ENCODE results near the gene PDXK. TPM values are rescaled to one million over a fixed set of nuclear protein-coding genes. Genes with fewer than 3 reads are reported as not detected.
A peak's percentile ranks its signal among the peaks of the same experiment; 100 is the strongest.

The PDXK gene
- total RNA-seq, 1 donor from 2014 or later = 54.0 TPM

- DNase-seq (ENCODE audit: low spot score) = peak; percentile 96
- peak within 1 kb of the TSS; percentile 100 for H3K4me2 ChIP-seq
- peaks cover 4% of the 10 kb centered on the region for H3K9me3 Mint-ChIP-seq
- H3K36me3 ChIP-seq = no peaks in the 10 kb centered on the region
- H3K36me3 Mint-ChIP-seq = peaks cover 13% of the 10 kb centered on the region
- peaks cover 9% of the 10 kb centered on the region for H3K4me1 ChIP-seq
- H3K27me3 ChIP-seq = no peaks in the 10 kb centered on the region
- TF ChIP-seq EZH2phosphoT487 (IDR thresholded peaks at IDR 0.05) (no peak), CTCF (IDR thresholded peaks at IDR 0.05) (peak; percentile 85)
- H2AFZ ChIP-seq (replicated peaks) = peak within 1 kb of the TSS; percentile 84
- H3K4me3 ChIP-seq = peak within 1 kb of the TSS; percentile 93
- no peaks in the 10 kb centered on the region for H3K9me3 ChIP-seq (ENCODE audit: low read depth)
- peaks cover 9% of the 10 kb centered on the region for H3K27me3 Mint-ChIP-seq (ENCODE audit: insufficient read depth, low read depth)
- H3K4me3 Mint-ChIP-seq = peak within 1 kb of the TSS; percentile 98
- H3K9ac ChIP-seq = peak within 1 kb of the TSS; percentile 85
- peaks cover 40% of the 10 kb centered on the region for H3K79me2 ChIP-seq (ENCODE audit: low read depth)
- H3F3A ChIP-seq (ENCODE audit: low read depth) = no peaks in the 10 kb centered on the region
- no peak within 1 kb of the TSS for H3K27ac ChIP-seq
- H3K27ac Mint-ChIP-seq = peak within 1 kb of the TSS; percentile 91
- peaks cover 16% of the 10 kb centered on the region for H3K4me1 Mint-ChIP-seq
- H4K20me1 ChIP-seq (ENCODE audit: low read depth) = peaks cover 16% of the 10 kb centered on the region
Observed at GRCh38 chr21:43789276-43790009, 70.5 kb downstream of the PDXK start, which contains the start of gene RRP1. TSS of gene RRP1 (plus strand) at chr21:43789577. CDS start at chr21:43789630, 53 bp downstream.

- peaks cover 18% of the 10 kb centered on the region for H3K4me1 Mint-ChIP-seq
- peak overlapping the region; percentile 98 for H3K4me3 Mint-ChIP-seq
- H3K9me3 ChIP-seq (ENCODE audit: low read depth) = no peaks in the 10 kb centered on the region
- peak overlapping the region; percentile 100 for H3K4me2 ChIP-seq
- peaks cover 40% of the 10 kb centered on the region for H3K79me2 ChIP-seq (ENCODE audit: low read depth)
- no peak overlapping the region for H2AFZ ChIP-seq (replicated peaks)
- H3K36me3 Mint-ChIP-seq = peaks cover 14% of the 10 kb centered on the region
- H3K36me3 ChIP-seq = no peaks in the 10 kb centered on the region
- peaks cover 9% of the 10 kb centered on the region for H3K4me1 ChIP-seq
- H3K4me3 ChIP-seq = peak overlapping the region; percentile 93
- H3K27me3 ChIP-seq = no peaks in the 10 kb centered on the region
- no peak overlapping the region for H3K27ac ChIP-seq
- H3F3A ChIP-seq (ENCODE audit: low read depth) = no peaks in the 10 kb centered on the region
- H3K9me3 Mint-ChIP-seq = peaks cover 4% of the 10 kb centered on the region
- H3K27ac Mint-ChIP-seq = peak overlapping the region; percentile 91
- H4K20me1 ChIP-seq (ENCODE audit: low read depth) = peaks cover 16% of the 10 kb centered on the region
- H3K9ac ChIP-seq = peak overlapping the region; percentile 85
- TF ChIP-seq EZH2phosphoT487 (IDR thresholded peaks at IDR 0.05) (no peak), CTCF (IDR thresholded peaks at IDR 0.05) (no peak), EZH2 (IDR thresholded peaks at IDR 0.05) (no peak)
- peaks cover 9% of the 10 kb centered on the region for H3K27me3 Mint-ChIP-seq (ENCODE audit: insufficient read depth, low read depth)
- no peak for DNase-seq (ENCODE audit: low spot score)
Observed at GRCh38 chr21:43790010-43790524, 71.1 kb downstream of the PDXK start.

GRCh38 chr21:43792406-43792805 is 73.5 kb downstream of the PDXK start:
- no peak overlapping the region for H2AFZ ChIP-seq (replicated peaks)
- H3K4me3 ChIP-seq = no peak overlapping the region
- H4K20me1 ChIP-seq (ENCODE audit: low read depth) = peaks cover 16% of the 10 kb centered on the region
- Mint-ChIP-seq H3K9me3 (no peaks in the 10 kb centered on the region), H3K4me1 (peaks cover 20% of the 10 kb centered on the region), H3K36me3 (peaks cover 28% of the 10 kb centered on the region), H3K4me3 (peak overlapping the region; percentile 46), H3K27me3 (ENCODE audit: insufficient read depth, low read depth) (peaks cover 5% of the 10 kb centered on the region), H3K27ac (no peak overlapping the region)
- no peak overlapping the region for H3K9ac ChIP-seq
- peaks cover 9% of the 10 kb centered on the region for H3K4me1 ChIP-seq
- H3K4me2 ChIP-seq = no peak overlapping the region
- H3F3A ChIP-seq (ENCODE audit: low read depth) = no peaks in the 10 kb centered on the region
- TF ChIP-seq CTCF (IDR thresholded peaks at IDR 0.05) (no peak), EZH2phosphoT487 (IDR thresholded peaks at IDR 0.05) (no peak), EZH2 (IDR thresholded peaks at IDR 0.05) (no peak)
- peaks cover 40% of the 10 kb centered on the region for H3K79me2 ChIP-seq (ENCODE audit: low read depth)
- no peaks in the 10 kb centered on the region for H3K36me3 ChIP-seq
- DNase-seq (ENCODE audit: low spot score) = no peak
- H3K27ac ChIP-seq = no peak overlapping the region
- no peaks in the 10 kb centered on the region for H3K9me3 ChIP-seq (ENCODE audit: low read depth)
- H3K27me3 ChIP-seq = no peaks in the 10 kb centered on the region
